Measurements from ENCODE around the gene DLX4.

GRCh38 chr17:50013079-50013478 lies 44.1 kb downstream of the DLX4 start:
- no peak for TF ChIP-seq CTCF (IDR thresholded peaks at IDR 0.05)
- no peak for TF ChIP-seq POLR2A (IDR thresholded peaks at IDR 0.05)

Data from esophagus squamous epithelium (tissue), 4 donors.